ENCODE results near the gene ADRM1. TPM values are rescaled to one million over a fixed set of nuclear protein-coding genes. Genes with fewer than 3 reads are reported as not detected.

Gene ADRM1
- total RNA-seq, 1 donor from 2014 or later: 87.2 TPM

DNA sequence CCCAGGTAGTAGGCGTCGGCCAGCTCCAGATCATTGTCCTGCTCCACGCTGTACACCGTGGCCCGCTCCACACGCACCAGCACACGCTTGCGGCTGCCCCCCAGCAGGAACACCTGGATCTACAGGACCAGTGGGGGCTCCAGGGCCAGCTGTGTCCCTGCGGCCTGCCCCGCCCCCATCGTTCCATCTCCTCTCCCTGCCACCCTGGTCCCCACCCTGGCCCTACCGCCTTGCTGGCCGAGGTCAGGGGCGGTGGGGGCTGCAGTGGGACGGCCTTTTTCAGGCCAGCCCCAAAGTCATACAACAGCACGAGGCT, 9.8 kb downstream of the ADRM1 start:
- H3K27ac Mint-ChIP-seq (ENCODE audit: unreplicated experiment): no peak overlapping the region
- no peak for DNase-seq (ENCODE audit: low spot score)
- no peaks in the 10 kb centered on the region for H3K9me3 Mint-ChIP-seq (ENCODE audit: low read depth)
- H3K4me1 Mint-ChIP-seq (ENCODE audit: low read depth): no peaks in the 10 kb centered on the region
- H3K27me3 Mint-ChIP-seq (ENCODE audit: low read depth): no peaks in the 10 kb centered on the region
- H3K36me3 Mint-ChIP-seq (ENCODE audit: low read depth): peaks cover 16% of the 10 kb centered on the region
- no peak overlapping the region for H3K4me3 Mint-ChIP-seq (ENCODE audit: unreplicated experiment)
- no peak for TF ChIP-seq CTCF (IDR thresholded peaks at IDR 0.05)

DNA sequence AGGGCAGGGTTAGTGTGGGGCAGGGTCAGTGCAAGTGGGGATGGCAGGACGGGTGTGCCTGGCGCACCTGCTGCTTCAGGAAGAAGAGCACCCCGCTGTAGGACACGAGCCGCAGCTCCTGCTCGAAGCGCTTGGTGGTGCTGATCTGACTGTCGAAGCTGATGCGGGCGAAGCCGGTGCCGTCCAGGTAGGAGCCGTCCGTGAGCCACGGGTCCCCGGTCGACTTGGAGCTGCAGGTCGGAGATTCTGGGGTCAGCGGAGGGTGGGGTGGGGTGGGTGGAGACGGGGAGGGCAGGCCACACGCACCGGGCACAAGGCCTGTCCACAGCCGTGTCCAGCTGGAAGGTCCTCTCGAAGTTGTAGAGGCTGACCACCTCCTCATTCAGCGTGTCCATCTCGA, 10.2 kb downstream of the ADRM1 start:
- no peak for DNase-seq (ENCODE audit: low spot score)
- H3K27ac Mint-ChIP-seq (ENCODE audit: unreplicated experiment): no peak overlapping the region
- no peak for TF ChIP-seq CTCF (IDR thresholded peaks at IDR 0.05)
- no peaks in the 10 kb centered on the region for H3K4me1 Mint-ChIP-seq (ENCODE audit: low read depth)
- no peak overlapping the region for H3K4me3 Mint-ChIP-seq (ENCODE audit: unreplicated experiment)
- no peaks in the 10 kb centered on the region for H3K27me3 Mint-ChIP-seq (ENCODE audit: low read depth)
- no peaks in the 10 kb centered on the region for H3K9me3 Mint-ChIP-seq (ENCODE audit: low read depth)
- H3K36me3 Mint-ChIP-seq (ENCODE audit: low read depth): peaks cover 16% of the 10 kb centered on the region

DNA sequence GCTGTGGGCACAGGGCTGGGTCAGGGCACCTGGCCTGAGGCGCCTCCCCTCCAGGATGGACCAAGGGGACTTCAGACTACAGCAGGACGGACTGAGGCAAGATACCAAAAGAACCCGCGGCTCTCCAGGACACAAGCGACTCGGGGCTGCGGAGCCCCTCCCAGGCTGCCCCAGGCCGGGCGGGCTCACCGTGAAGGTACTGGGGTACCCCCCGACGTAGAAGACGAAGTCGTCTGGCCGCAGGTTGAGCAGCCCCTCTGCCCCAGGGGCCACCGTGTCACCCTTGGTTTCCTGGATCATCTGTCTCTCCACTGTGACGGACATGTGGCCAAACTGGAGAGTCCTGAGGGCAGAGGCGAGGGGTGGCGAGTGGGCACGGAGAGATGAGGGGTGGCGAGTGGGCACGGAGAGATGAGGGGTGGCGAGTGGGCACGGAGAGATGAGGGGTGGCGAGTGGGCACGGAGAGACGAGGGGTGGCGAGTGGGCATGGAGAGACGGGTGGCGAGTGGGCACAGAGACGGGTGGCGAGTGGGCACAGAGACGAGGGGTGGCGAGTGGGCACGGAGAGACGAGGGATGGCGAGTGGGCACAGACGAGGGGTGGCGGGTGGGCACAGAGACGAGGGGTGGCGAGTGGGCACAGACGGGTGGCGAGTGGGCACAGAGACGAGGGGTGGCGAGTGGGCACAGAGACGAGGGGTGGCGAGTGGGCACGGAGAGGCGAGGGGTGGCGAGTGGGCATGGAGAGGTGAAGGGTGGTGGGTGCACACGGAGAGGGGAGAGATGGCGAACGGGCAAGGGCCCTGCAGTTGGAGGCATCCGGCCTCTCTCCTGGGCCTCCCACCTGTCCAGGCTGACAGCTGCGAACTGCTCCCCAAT, 10.9 kb downstream of the ADRM1 start:
- Mint-ChIP-seq H3K36me3 (ENCODE audit: low read depth) (peaks cover 13% of the 10 kb centered on the region), H3K4me3 (ENCODE audit: unreplicated experiment) (no peak overlapping the region), H3K27ac (ENCODE audit: unreplicated experiment) (no peak overlapping the region), H3K9me3 (ENCODE audit: low read depth) (no peaks in the 10 kb centered on the region), H3K27me3 (ENCODE audit: low read depth) (no peaks in the 10 kb centered on the region), H3K4me1 (ENCODE audit: low read depth) (no peaks in the 10 kb centered on the region)
- DNase-seq (ENCODE audit: low spot score): no peak
- TF ChIP-seq CTCF (IDR thresholded peaks at IDR 0.05): no peak

- Mint-ChIP-seq H3K36me3 (ENCODE audit: low read depth) (peaks cover 13% of the 10 kb centered on the region), H3K4me1 (ENCODE audit: low read depth) (no peaks in the 10 kb centered on the region), H3K27me3 (ENCODE audit: low read depth) (no peaks in the 10 kb centered on the region), H3K4me3 (ENCODE audit: unreplicated experiment) (no peak overlapping the region), H3K9me3 (ENCODE audit: low read depth) (no peaks in the 10 kb centered on the region), H3K27ac (ENCODE audit: unreplicated experiment) (no peak overlapping the region)
- no peak for TF ChIP-seq CTCF (IDR thresholded peaks at IDR 0.05)
- no peak for DNase-seq (ENCODE audit: low spot score)
Measured at GRCh38 chr20:62314339-62314638, 11.5 kb downstream of the ADRM1 start.

GRCh38 chr20:62314711-62315302, 12.0 kb downstream of the ADRM1 start:
- peaks cover 14% of the 10 kb centered on the region for H3K36me3 Mint-ChIP-seq (ENCODE audit: low read depth)
- H3K27ac Mint-ChIP-seq (ENCODE audit: unreplicated experiment): no peak overlapping the region
- TF ChIP-seq CTCF (IDR thresholded peaks at IDR 0.05): no peak
- no peaks in the 10 kb centered on the region for H3K4me1 Mint-ChIP-seq (ENCODE audit: low read depth)
- DNase-seq (ENCODE audit: low spot score): no peak
- no peaks in the 10 kb centered on the region for H3K27me3 Mint-ChIP-seq (ENCODE audit: low read depth)
- no peaks in the 10 kb centered on the region for H3K9me3 Mint-ChIP-seq (ENCODE audit: low read depth)
- no peak overlapping the region for H3K4me3 Mint-ChIP-seq (ENCODE audit: unreplicated experiment)

Measured in chondrocyte (in vitro differentiated cells).